Left kidney (tissue), 2 donors: ENCODE measurements around the gene PRXL2A. TPM values are rescaled to one million over a fixed set of nuclear protein-coding genes. Genes with fewer than 3 reads are reported as not detected.

Source experiments
- DNase-seq: peaks from one replicate; pipeline ENCODE4 v3.0.0-alpha.2; 2013
- polyA plus RNA-seq: library from polyadenylated mRNA; unstranded; fragments of 120-200 nt; gene quantifications from one replicate; pipeline ENCODE4 v1.2.1, GENCODE V29; 2013; ENCODE audit not compliant: insufficient read length

PRXL2A gene
- polyA plus RNA-seq, 1 donor, result 118 TPM

DNA sequence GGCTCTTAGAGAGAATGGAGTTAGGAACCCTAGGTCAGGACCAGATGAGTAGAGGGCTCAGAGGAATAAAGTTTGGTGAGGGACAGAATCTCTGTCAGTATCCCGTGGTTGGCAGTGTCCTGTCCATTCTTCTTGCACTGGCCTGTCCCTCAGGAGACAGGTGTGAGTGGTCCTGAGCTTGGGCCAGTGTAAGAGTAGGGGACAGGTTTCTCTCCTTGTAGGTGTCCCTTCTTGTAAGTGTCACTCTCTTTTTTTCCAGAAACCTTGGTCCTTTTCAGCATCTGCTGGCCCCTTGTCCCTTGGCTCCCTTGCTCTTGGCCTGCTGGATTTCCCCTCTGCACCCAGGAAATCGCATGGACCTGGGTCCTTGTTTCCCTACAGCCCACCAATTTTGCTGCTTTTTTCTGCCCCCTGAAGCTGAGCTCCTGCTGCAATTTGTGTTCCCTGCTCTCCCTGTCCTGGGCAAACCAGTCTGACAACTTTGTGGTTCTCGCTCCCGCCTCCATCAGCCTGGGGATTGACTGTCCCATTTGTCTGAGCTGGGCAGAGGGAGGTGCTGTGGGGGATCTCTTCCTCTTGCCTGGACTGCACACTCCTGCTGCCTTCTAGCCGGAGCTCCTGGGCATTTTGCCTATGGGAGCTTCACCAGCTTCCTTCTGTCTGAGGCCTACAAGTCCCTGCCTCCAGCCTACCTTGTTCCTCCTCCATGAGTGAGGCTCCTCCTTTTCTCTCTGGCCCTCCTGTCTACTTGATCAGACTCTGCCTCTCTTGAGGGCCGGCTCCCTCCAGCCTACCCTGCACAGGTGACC, 52.3 kb downstream of the PRXL2A start:
- DNase-seq, result peak; percentile 66

DNA sequence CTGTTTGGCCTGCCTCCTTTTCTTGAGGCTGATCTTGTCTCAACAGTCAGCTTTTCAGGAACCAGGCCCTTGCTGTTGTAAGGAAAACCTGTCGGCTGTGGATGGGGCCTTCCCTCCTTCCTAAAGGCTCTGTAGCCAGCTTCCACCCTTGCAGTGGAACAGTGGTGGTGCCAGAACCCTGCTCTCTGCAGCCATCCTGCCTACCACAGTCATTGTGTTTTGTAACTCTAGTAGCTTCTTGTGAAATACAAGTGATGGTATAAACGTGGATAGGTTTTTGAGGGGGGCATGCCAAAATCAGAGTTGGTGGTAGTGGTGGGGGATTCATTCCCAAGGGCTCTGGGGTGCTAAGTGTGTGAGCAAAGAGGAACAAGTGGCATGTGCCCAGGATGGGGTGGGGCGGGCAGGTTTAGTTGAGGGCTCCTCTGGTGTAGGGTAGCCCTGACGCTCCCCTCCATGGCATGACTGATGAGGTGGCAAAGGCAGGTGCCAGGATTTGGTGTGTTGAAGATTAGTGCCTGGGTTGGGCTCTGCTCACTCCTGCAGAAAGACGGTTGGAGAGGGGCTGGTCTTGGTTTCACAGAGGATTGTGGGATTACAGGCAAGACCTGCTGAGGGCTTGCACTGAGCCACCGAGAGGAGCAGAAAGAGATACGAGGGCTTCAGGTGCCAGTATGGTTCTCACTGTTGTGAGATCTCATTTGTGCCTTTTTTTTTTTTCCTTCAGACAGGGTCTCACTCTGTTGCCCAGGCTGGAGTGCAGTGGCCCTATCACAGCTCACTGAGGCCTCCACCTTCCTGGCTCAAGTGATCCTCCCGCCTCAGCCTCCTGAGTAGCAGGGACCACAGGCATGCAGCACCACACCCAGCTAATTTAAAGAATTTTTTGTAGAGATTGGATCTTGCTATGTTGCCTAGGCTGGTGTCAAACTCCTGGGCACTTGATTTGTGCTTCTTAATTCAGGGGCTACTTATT, 53.1 kb downstream of the PRXL2A start:
- no peak for DNase-seq

- no peak for DNase-seq
Observed at GRCh38 chr10:80462299-80462980, 54.1 kb downstream of the PRXL2A start.

DNA sequence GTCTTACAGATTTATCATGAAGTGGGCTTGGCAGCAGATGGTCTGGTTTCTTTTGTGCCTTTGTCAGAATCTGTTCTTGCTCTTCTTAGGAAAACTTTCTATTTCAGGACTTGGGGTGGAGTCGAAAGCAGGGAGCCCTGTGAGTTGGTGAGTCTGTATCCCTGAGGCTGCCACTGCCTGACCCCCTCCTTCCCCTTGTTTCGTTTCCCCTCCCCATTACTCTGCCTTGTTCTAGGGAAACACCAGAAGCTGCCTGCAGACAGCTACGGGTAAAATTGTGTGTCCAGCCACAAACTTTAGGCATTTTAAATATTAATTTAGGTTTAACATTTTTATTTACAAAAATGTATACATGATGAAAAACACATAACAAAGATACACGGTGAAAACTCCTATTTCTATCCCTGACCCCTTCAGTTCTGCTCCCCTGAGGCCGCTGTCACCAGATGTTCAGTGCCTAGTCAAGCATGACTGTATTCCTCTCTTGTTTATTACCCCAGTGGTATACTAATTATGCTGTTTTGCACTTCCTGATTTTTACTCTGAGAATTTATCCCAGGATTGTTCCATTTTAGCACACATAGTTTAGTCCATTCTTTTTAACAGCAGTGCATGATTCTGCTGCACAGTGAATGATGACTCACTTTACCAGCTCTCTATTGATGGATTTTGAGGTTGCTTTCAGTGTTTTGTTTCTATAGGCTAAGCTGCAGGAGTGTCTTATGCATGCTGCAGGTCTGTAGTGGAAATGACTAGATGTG, 54.8 kb downstream of the PRXL2A start:
- no peak for DNase-seq

DNA sequence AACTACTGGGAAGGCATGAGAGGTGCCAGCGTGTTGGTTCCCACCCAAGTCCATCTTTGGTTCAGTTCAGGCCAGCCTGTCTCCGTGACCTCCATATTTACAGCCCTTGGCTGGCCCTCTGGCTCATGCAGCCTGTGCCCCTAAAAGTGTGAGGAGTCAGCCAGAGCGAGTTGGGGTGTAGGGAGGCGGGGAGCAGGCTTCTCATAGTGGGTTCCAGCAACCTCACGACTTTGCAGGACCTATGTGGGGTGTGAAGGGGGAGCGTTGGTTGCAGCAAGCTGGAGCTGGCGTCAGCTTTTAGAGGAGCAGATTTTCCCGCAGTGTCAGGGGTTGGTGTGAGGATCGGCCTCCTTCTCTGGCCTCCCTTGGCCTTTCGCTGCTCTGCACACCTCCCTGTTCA, 55.5 kb downstream of the PRXL2A start:
- DNase-seq, result no peak

DNA sequence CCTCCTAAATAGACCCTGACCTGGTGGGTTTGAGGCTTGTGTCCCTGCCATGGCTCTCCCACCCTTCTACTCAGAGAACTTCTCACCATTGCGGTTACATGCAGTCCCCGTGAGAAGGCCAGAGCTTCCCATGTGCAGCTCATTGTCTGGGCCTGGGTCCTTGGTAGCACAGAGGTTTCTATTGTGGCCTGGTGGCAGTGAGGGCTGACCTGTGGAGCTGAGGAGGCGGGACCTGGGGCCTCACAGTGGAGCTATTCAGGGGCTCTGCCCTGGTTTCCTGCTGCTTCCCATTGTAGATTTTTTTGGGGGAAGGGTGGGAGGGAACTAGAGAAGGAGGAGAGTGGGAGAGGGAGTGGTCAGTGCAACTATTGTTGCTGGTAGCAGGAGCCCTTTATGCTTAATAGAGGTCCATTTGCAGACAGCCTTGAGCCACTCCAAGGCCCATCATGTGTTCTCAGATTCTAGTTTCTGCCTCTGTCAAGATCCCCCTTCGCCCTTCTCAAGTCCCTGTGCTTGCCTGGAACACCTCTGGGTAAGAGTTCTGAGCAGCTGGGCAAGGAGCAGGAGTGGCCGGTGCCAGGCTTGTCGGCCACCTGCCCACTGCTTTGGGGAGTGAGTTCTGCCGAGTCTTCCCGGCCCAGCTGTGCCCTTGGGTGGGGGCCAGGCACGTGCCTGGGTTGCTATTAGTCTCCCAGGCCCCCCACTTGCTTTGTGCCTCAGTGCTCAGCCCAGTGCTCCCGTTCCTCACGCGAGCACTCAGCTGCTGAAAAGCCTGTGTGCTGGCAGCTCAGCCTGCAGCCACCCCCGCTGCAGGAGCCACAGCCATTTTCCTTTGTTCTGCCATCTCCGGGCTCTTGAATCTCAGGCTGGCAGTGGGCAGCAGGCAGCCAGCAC, 56.5 kb downstream of the PRXL2A start:
- DNase-seq, result no peak

DNA sequence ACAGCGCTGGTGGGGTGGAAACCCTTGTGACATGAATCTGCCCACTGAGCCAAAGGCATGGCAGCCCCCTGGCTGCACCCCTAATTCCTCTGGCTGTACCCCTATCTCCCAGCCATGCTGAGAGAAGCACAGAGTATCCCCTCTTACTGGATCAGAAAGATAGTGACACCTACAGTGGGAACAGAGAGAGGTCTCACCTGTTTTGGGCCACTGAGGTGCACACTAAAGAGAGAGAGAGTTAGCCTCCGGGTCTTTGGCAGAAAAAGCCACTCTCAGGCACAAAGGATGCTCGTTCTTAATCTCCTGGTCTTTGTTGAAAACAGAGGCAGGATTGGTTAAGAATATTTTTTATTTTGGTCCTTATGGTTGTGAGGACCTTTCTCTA, 57.1 kb downstream of the PRXL2A start:
- no peak for DNase-seq

DNA sequence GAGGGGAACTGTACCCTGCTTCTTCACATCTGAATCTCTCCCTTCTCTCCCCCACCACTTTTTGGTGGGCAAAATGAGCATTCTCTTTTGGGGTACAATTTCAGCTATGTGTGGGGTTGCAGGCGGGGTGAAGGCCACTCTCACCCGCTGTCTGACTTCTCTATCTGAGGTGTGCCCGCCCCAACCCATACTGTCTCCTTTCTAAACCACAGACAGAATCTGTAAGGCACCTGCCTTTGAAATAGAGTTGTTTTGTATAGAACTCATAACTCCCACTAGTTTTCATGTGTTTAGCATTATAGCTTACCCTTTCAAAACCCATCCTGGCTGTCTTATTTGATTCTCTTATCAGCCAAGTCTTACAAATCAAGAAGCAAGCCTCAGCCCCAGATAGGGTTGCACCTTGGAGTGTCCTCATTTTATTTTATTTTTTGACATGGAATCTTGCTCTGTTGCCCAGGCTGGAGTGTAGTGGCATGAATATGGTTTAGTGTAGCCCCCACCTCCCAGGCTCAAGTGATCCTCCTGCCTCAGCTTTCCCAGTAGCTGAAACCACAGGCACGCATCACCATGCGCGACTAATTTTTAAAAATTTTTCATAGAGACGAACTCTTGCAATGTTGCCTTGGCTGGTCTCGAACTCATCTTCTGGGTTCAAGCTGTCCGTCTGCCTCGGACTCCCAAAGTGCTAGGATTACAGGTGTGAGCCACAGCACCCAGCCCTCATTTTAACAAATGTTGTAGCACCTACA, 57.7 kb downstream of the PRXL2A start:
- DNase-seq, result no peak

DNA sequence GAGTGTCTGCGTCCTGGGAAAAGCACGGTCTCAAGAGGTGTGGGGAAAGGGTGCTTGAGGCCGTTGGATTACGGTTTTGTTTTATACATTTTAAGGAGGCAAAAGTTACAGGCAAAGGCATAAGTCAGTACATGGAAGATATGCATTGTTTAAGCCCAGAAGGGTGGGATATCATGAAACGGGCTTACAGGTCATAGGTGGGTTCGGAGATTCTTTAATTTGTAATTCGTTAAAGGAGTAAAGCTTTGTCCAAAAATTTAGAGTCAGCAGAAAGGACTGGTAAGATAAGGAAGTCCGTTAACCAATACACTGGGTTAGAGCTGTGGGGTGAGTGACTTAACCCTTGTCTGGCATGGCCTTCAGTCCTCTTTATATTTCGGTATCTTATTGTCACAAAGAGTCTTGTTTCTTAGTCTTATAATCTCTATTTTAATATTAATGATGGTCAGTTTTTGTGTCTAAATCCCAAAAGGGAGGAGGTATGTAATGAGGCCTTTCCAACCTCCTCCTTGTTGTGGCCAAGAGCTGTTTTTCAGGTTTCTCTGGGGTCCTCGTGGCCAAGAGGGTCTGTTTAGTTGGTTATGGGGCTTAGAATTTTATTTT, 58.5 kb downstream of the PRXL2A start:
- DNase-seq, result no peak

- DNase-seq, result no peak
Observed at GRCh38 chr10:80468002-80468401, 59.7 kb downstream of the PRXL2A start.

DNA sequence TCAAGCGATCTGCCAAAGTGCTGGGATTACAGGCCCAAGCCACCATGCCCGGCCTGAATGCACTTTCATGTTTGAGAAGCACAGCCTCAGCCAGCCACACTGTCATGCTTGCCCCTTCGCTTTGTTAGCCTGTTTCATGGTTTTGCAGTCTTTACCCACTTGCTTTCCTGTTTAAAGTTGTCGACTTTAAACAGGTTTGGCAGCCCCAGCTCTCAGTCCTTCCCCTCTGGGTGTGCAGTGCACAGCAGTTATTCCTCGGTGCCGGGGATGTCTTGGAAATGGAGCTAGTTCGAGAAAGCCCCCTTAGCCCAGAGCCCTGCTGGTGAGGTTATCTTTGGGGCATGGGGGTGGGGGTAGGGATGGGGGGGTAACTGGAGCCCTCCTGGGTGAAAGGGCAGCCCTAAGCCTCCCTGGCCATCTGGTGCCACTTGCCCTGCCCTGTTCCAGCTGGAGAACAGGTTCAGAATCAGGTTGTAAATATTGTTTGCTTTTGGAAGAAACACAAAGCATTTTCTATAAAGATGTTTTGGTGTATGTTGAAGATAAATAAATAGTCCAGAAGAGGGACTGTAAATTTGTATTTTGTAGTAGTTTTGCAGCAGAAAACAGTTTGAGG, 60.6 kb downstream of the PRXL2A start:
- no peak for DNase-seq

DNA sequence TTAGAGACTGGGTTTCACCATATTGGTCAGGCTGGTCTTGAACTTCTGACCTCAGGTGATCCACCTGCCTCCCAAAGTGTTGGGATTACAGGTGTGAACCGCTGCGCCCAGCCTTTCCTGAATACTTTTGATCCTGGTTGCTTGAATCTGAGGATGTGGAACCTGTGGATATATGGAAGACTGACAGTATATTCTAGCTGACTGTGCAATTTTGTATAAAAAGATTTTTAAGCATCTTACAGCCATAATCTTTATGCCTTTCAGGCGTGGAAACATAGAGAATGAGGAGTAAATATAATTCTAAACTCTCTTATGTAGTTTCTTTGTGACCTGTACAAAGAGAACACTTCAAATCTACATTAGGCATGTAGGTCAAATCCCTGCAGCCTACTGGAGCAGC, 61.9 kb downstream of the PRXL2A start:
- no peak for DNase-seq

- no peak for DNase-seq
Observed at GRCh38 chr10:80471001-80471400, 62.6 kb downstream of the PRXL2A start.

GRCh38 chr10:80471715-80472233, 63.4 kb downstream of the PRXL2A start:
- no peak for DNase-seq

DNA sequence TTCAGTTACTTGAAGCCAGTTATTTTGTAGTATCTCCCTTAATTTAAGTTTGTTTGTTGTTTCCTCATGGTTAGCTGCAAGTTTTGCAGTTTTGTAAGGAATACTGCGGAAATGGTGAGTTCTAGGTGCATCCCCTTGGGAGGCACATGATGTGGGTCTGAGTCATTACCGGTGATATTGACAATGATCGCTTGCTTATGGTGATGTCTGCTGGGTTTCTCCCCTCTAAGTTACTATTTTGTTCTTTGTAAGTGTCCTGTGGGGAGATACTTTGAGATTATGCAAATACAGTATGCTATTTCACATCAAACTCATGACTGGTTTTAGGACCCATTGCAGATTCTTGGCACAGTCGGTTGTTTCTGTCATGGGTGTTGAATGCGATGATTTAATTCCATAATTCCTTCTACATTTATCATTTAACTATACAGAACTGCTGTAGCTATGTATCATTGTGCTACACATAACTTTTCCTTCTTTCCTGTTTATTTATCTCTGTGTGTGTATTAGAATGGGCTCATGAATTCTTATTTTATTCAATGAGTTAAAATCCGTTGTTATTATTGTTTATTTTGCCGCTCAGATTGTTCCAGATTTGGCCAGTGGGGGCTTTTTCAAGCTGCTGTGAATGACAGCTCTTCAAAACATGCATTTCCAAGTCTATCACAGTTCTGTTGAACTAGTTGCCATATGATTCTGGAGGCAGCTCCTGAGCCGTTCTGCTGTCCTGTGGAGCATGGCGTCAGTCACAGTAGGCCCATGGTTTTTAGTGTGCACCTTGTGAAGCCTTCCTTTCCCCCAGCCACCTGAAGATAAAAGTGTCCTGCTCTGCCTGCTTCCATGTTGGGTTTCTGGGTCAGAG, 64.1 kb downstream of the PRXL2A start:
- no peak for DNase-seq

DNA sequence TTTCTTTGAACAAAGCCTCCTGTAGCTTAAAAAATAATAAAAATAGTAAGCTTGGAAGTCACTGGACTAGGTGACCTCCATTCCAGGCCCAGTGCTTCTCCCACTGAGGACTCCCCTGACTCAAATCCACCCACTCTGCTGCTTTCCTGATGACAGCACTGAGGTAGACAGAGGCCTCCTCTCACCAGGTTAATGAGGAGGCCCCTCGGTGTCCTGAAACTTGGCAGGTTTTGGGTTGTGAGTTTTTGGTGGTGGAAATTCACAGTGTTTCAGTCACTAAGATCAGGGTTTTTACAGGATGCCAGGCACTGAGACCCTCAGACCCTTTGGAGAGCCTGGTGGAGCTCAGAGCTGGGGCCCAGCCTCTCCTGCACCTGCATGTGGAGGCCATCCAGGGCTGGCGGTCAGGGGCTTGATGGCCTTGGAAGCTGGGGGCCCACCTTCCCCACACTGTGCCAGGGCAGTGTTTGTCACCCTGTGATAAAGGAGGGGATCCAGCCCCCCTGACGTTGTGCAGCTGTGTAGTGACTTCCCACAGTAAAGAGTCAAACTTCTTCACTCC, 64.8 kb downstream of the PRXL2A start:
- no peak for DNase-seq
